K562 (cell line): ENCODE data around the gene MROH2B. TPM values are rescaled to one million over a fixed set of nuclear protein-coding genes. Genes with fewer than 3 reads are reported as not detected.
A peak's percentile ranks its signal among the peaks of the same experiment; 100 is the strongest.

Experiments
- ATAC-seq: fragments of 200-7000 bp; cut with Tn5 transposase; 3 replicates; pipeline ENCODE4 v1.9.1; 2020; ENCODE audit warnings: moderate library complexity
- BruUV-seq: library from RNA; stranded (reverse); fragments of 400-500 nt; replicated peaks from 2 replicates; lab custom pipeline; 2021; lab: Mats Ljungman, UMichigan
- CTCF ChIA-PET: fragments of 300-600 bp; formaldehyde crosslinking; extraction: SDS; loops from one replicate; lab custom pipeline; 2021; ENCODE audit warnings: low intra/inter-chr PET ratio; lab: Yijun Ruan, JAX
- POLR2A ChIA-PET: fragments of 300-600, 350-650 bp; sonication (Branson Sonifier 250); formaldehyde crosslinking; extraction: SDS; loops from one replicate; lab custom pipeline; 2021; ENCODE audit warnings: antibody characterized with exemption, inconsistent platforms; lab: Yijun Ruan, JAX
- DNase-seq, 4 experiments: peaks; one replicate each; pipeline versions ENCODE4 v3.0.0 to v3.0.0-alpha.2; 2011 to 2018; ENCODE audit warnings: low spot score in 3 of 4, mixed read lengths in 3 of 4; ENCODE audit errors: extremely low read depth in 1 of 4
- FAIRE-seq: peaks from 2 replicates; lab custom pipeline; 2011; peaks lifted over from hg19 to GRCh38; lab: Jason Lieb, UNC
- H2AFZ ChIP-seq: 2 replicates; pipeline ENCODE4 v1.6.0; 2011; ENCODE audit warnings: low read depth, low read length, control low read depth, inconsistent platforms
- H3K27ac ChIP-seq: fragments of 200-600 bp; 3 replicates; pipeline ENCODE4 v1.8.0; 2011; ENCODE audit warnings: low read depth, mild to moderate bottlenecking, control low read depth, inconsistent platforms, low read length, moderate library complexity, mixed read lengths; ENCODE audit errors: extremely low read depth
- H3K27me3 ChIP-seq, 2 experiments: fragments of 300-600 bp in 1 of 2; 2 replicates in 1 of 2; 3 replicates in 1 of 2; pipeline versions ENCODE4 v1.6.0 to v1.8.0; 2011; ENCODE audit warnings: inconsistent platforms in 2 of 2, low read length in 2 of 2, mild to moderate bottlenecking in 1 of 2, mixed read lengths in 1 of 2, moderate library complexity in 1 of 2; ENCODE audit not compliant: control insufficient read depth in 2 of 2, insufficient read depth in 2 of 2
- H3K36me3 ChIP-seq: fragments of 300-600 bp; 3 replicates; pipeline ENCODE4 v1.8.0; 2011; ENCODE audit warnings: mild to moderate bottlenecking, low read length, inconsistent platforms; ENCODE audit not compliant: control insufficient read depth, insufficient read depth
- H3K4me1 ChIP-seq, 2 experiments: fragments of 200-600 bp in 1 of 2; replicated peaks in 1 of 2; 2 replicates in 1 of 2; 3 replicates in 1 of 2; pipeline versions ENCODE4 v1.5.1 to v1.8.0; 2011; ENCODE audit warnings: inconsistent platforms in 2 of 2, low read length in 2 of 2, mild to moderate bottlenecking in 1 of 2, mixed read lengths in 1 of 2, moderate library complexity in 1 of 2; ENCODE audit not compliant: control insufficient read depth in 2 of 2, insufficient read depth in 2 of 2
- H3K4me2 ChIP-seq: 2 replicates; pipeline ENCODE4 v1.6.1; 2011; ENCODE audit warnings: low read length, control low read depth, inconsistent platforms, mixed read lengths; ENCODE audit not compliant: insufficient read depth
- H3K4me3 ChIP-seq: fragments of 200-600 bp; sonication (generic), shearing (Covaris generic); 2 replicates; pipeline ENCODE4 v1.5.1; 2016; ENCODE audit warnings: control low read depth, inconsistent platforms
- H3K79me2 ChIP-seq: fragments of 200-600 bp; 3 replicates; pipeline ENCODE4 v1.8.0; 2011; ENCODE audit warnings: low read length, inconsistent platforms; ENCODE audit not compliant: control insufficient read depth, insufficient read depth
- H3K9ac ChIP-seq, 2 experiments: 2 replicates each; pipeline versions ENCODE4 v1.6.0 to v1.6.1; 2011; ENCODE audit warnings: low read depth in 2 of 2, low read length in 2 of 2, control low read depth in 1 of 2, inconsistent platforms in 1 of 2, mild to moderate bottlenecking in 1 of 2, mixed read lengths in 1 of 2; ENCODE audit not compliant: insufficient read depth in 1 of 2
- H3K9me1 ChIP-seq: one replicate; pipeline ENCODE4 v1.6.0; 2011; ENCODE audit warnings: inconsistent platforms, mild to moderate bottlenecking, low read length, moderate library complexity; ENCODE audit not compliant: control insufficient read depth, insufficient read depth
- H3K9me3 ChIP-seq: replicated peaks from 2 replicates; pipeline ENCODE4 v1.5.1; 2011; ENCODE audit warnings: low read depth, low read length, inconsistent platforms; ENCODE audit not compliant: control insufficient read depth, insufficient read depth
- H4K20me1 ChIP-seq: replicated peaks from 2 replicates; pipeline ENCODE4 v1.6.1; 2011; ENCODE audit warnings: low read length, inconsistent platforms, mixed read lengths; ENCODE audit not compliant: control insufficient read depth, insufficient read depth
- C11orf30 ChIP-seq: fragments of 450-650 bp; IDR thresholded peaks from 2 replicates; pipeline ENCODE4 v1.6.1; 2016; ENCODE audit warnings: low read depth, mild to moderate bottlenecking
- HLTF ChIP-seq: fragments of 450-650 bp; IDR thresholded peaks from 2 replicates; pipeline ENCODE4 v1.6.1; 2016
- MAFF ChIP-seq: IDR thresholded peaks from 2 replicates; pipeline ENCODE4 v1.6.1; 2012; ENCODE audit warnings: low read length, improper control_type of control experiment
- MAFG ChIP-seq: fragments of 450-650 bp; conservative IDR thresholded peaks from 2 replicates; pipeline ENCODE4 v1.6.1; 2016; ENCODE audit warnings: missing genetic modification characterization, missing compliant biosample characterization
- MAFK ChIP-seq: IDR thresholded peaks from 2 replicates; pipeline ENCODE4 v1.6.1; 2011; ENCODE audit warnings: low read length, improper control_type of control experiment
- NFE2 ChIP-seq: IDR thresholded peaks from 2 replicates; pipeline ENCODE4 v1.6.1; 2014; ENCODE audit warnings: antibody characterized with exemption, low read depth
- RBM15 ChIP-seq: fragments of 200-400 bp; formaldehyde crosslinking; IDR thresholded peaks from 2 replicates; pipeline ENCODE4 v1.6.1; 2018; ENCODE audit warnings: mild to moderate bottlenecking, low read length, moderate library complexity; ENCODE audit not compliant: insufficient read depth
- ZKSCAN1 ChIP-seq: fragments of 150-350 bp; IDR thresholded peaks from 2 replicates; pipeline ENCODE4 v1.6.1; 2016; ENCODE audit warnings: low read depth, low read length
- ZNF316 ChIP-seq: fragments of 450-650 bp; IDR thresholded peaks from 2 replicates; pipeline ENCODE4 v1.6.1; 2016
- ZNF583 ChIP-seq: fragments of 250-450 bp; sonication (Bioruptor Pico); IDR thresholded peaks from 2 replicates; pipeline ENCODE4 v1.4.0; 2020
- WGBS: fragments of 100-300 bp; shearing (Covaris generic); methylation state at CpG from one replicate; pipeline ENCODE4 v1.1.6; 2016; ENCODE audit warnings: low coverage, mixed read lengths; ENCODE audit not compliant: insufficient coverage; ENCODE audit errors: missing lambda C conversion rate; 5-methylcytosine and 5-hydroxymethylcytosine counted together
- in situ Hi-C: fragments of 300-500 bp; cut with MboI; formaldehyde crosslinking; loops from 4 replicates; pipeline ENCODE4 v1.15.0; 2018; ENCODE audit warnings: inconsistent platforms, mixed read lengths
- intact Hi-C: fragments of 100-400 bp; cut with micrococcal nuclease; formaldehyde crosslinking; loops from 2 replicates; pipeline ENCODE4 v1.14.2; 2022
- polyA plus RNA-seq, 8 experiments: library from polyadenylated mRNA; depleted of rRNA in 4 of 8; stranded (reverse) in 5 of 8; unstranded in 3 of 8; fragments of >200 nt; fragmentation: Nextera tagmentation in 2 of 8; fragmentation: Illumina TruSeq in 1 of 8; extraction: Ambion mirVana in 2 of 8; extraction: Trizol in 1 of 8; gene quantifications; 2 replicates each; pipeline versions ENCODE4 v1.2.1 to v1.2.3, GENCODE V29; 2011 to 2014; ENCODE audit warnings: inconsistent platforms in 1 of 8, missing spikeins in 1 of 8
- total RNA-seq, 7 experiments: library from RNA; depleted of rRNA in 6 of 7; stranded (reverse); fragments of >200 nt in 6 of 7; fragmentation: Illumina TruSeq in 2 of 7; extraction: Trizol in 2 of 7; gene quantifications; 2 replicates each; pipeline versions ENCODE4 v1.2.1 to v1.2.3, GENCODE V29; 2011 to 2021; ENCODE audit warnings: low replicate concordance in 1 of 7

MROH2B gene
- total and polyA plus RNA-seq, 9 of the 15 experiments (the other 6 are each of a cell fraction or from before 2014, with no cell fraction given) = not detected

GRCh38 chr5:41095324-41096101, 24.4 kb upstream of the MROH2B start:
- CTCF ChIA-PET = no interaction called here
- no peak overlapping the region for H3K4me3 ChIP-seq
- no TSS peak for BruUV-seq
- H3K27ac ChIP-seq = no peak overlapping the region
- intact Hi-C loops = no loop called here
- no peaks in the 10 kb centered on the region for H3K27me3 ChIP-seq
- no peak overlapping the region for H2AFZ ChIP-seq
- no peaks in the 10 kb centered on the region for H3K79me2 ChIP-seq
- H3K4me2 ChIP-seq = no peak overlapping the region
- H3K36me3 ChIP-seq = no peaks in the 10 kb centered on the region
- WGBS = 3% methylated on average over 5 of the region's 5 CpGs
- DNase-seq = no peak
- no peak for ATAC-seq
- TF ChIP-seq ZNF583 (CRISPR knock-in tag) (no peak), ZNF316 (peak; percentile 72), MAFG (peak; percentile 41), C11orf30 (peak; percentile 43; the same call in 1 of the 2 replicates), RBM15 (no peak), MAFF (peak; percentile 41; the same call in 1 of the 2 replicates), ZKSCAN1 (no peak), HLTF (no peak), MAFK (peak; percentile 29; the same call in 1 of the 2 replicates), NFE2 (peak; percentile 19; the same call in 1 of the 2 replicates)
- TF ChIP-seq, all 486 proteins: peak for 6
- no peaks in the 10 kb centered on the region for H4K20me1 ChIP-seq
- H3K4me1 ChIP-seq = no peaks in the 10 kb centered on the region
- in situ Hi-C loops = no loop called here
- POLR2A ChIA-PET = no interaction called here
- H3K9ac ChIP-seq = no peak overlapping the region
- FAIRE-seq = no peak
- no peaks in the 10 kb centered on the region for H3K9me3 ChIP-seq
- H3K9me1 ChIP-seq = no peaks in the 10 kb centered on the region
